T-helper 22 cell (primary cell): ENCODE data around the gene ANKH.

ENCODE experiments used
- DNase-seq: peaks from one replicate; pipeline ENCODE4 v3.0.0-alpha.2; 2020; ENCODE audit warnings: low read depth

The ANKH gene

GRCh38 chr5:14664270-14665100 lies 207.1 kb downstream of the ANKH start, which contains the start of gene OTULIN:
TSS of gene OTULIN (plus strand) at chr5:14664718. CDS start at chr5:14664826, 108 bp downstream.
- DNase-seq: peak; percentile 79

GRCh38 chr5:14663734-14664269 lies 207.8 kb downstream of the ANKH start:
- DNase-seq: no peak

GRCh38 chr5:14662721-14663260 lies 208.8 kb downstream of the ANKH start:
- no peak for DNase-seq

GRCh38 chr5:14660833-14661232 lies 210.7 kb downstream of the ANKH start:
- DNase-seq: no peak

- DNase-seq: no peak
Measured at GRCh38 chr5:14659821-14660607, 211.6 kb downstream of the ANKH start.

GRCh38 chr5:14656898-14657297 lies 214.7 kb downstream of the ANKH start:
- no peak for DNase-seq

- DNase-seq: no peak
Measured at GRCh38 chr5:14655146-14655741, 216.3 kb downstream of the ANKH start.
